ENCODE data around the gene POGLUT3. TPM values are rescaled to one million over a fixed set of nuclear protein-coding genes. Genes with fewer than 3 reads are reported as not detected.

Gene POGLUT3
- total and polyA plus RNA-seq, 9 of the 15 experiments (the other 6 are each of a cell fraction or from before 2014, with no cell fraction given): 4.6 to 29.7 (median 17.8) TPM

GRCh38 chr11:108486331-108486730 lies 11.9 kb downstream of the POGLUT3 start (continued):
- TF ChIP-seq ZNF318 (IDR thresholded peaks at IDR 0.05; ENCODE audit: borderline replicate concordance in 1 of 2, low read depth in 1 of 2) (no peak), RAD51 (IDR thresholded peaks at IDR 0.05; ENCODE audit: borderline replicate concordance, low read depth) (no peak), POLR2B (IDR thresholded peaks at IDR 0.05; ENCODE audit: low read depth, partially characterized antibody) (no peak), MCM2 (IDR thresholded peaks at IDR 0.05; ENCODE audit: low read depth) (no peak), KAT2B (IDR thresholded peaks at IDR 0.05; ENCODE audit: low read depth, low read length) (no peak), RBM14 (IDR thresholded peaks at IDR 0.05; ENCODE audit: borderline replicate concordance, insufficient read depth, low read depth, low read length) (no peak), HNRNPUL1 (IDR thresholded peaks at IDR 0.05; ENCODE audit: low read length) (no peak), HMG20B (CRISPR knock-in tag; IDR thresholded peaks at IDR 0.05) (no peak), MYNN (IDR thresholded peaks at IDR 0.05) (no peak), MYNN (CRISPR knock-in tag; IDR thresholded peaks at IDR 0.05) (no peak), BRD4 (IDR thresholded peaks at IDR 0.05) (no peak)
- TF ChIP-seq, protein P1, sequence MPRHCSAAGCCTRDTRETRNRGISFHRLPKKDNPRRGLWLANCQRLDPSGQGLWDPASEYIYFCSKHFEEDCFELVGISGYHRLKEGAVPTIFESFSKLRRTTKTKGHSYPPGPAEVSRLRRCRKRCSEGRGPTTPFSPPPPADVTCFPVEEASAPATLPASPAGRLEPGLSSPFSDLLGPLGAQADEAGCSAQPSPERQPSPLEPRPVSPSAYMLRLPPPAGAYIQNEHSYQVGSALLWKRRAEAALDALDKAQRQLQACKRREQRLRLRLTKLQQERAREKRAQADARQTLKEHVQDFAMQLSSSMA (CRISPR knock-in tag; IDR thresholded peaks at IDR 0.05): no peak
- TF ChIP-seq, protein P2, sequence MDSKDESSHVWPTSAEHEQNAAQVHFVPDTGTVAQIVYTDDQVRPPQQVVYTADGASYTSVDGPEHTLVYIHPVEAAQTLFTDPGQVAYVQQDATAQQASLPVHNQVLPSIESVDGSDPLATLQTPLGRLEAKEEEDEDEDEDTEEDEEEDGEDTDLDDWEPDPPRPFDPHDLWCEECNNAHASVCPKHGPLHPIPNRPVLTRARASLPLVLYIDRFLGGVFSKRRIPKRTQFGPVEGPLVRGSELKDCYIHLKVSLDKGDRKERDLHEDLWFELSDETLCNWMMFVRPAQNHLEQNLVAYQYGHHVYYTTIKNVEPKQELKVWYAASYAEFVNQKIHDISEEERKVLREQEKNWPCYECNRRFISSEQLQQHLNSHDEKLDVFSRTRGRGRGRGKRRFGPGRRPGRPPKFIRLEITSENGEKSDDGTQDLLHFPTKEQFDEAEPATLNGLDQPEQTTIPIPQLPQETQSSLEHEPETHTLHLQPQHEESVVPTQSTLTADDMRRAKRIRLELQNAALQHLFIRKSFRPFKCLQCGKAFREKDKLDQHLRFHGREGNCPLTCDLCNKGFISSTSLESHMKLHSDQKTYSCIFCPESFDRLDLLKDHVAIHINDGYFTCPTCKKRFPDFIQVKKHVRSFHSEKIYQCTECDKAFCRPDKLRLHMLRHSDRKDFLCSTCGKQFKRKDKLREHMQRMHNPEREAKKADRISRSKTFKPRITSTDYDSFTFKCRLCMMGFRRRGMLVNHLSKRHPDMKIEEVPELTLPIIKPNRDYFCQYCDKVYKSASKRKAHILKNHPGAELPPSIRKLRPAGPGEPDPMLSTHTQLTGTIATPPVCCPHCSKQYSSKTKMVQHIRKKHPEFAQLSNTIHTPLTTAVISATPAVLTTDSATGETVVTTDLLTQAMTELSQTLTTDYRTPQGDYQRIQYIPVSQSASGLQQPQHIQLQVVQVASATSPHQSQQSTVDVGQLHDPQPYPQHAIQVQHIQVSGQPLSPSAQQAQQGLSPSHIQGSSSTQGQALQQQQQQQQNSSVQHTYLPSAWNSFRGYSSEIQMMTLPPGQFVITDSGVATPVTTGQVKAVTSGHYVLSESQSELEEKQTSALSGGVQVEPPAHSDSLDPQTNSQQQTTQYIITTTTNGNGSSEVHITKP (IDR thresholded peaks at IDR 0.05; ENCODE audit: partially characterized antibody): no peak

Measured in K562 (cell line).